HG03175 (cell line): ENCODE data around the gene COL9A3.

ENCODE experiments used
- ATAC-seq: cut with Tn5 transposase; IDR thresholded peaks from one replicate; pipeline ENCODE4 v1.9.1; 2021; ENCODE audit warnings: mild to moderate bottlenecking, moderate library complexity; ENCODE audit not compliant: unreplicated experiment

COL9A3 gene

GRCh38 chr20:62822239-62822787, 5.5 kb downstream of the COL9A3 start:
- ATAC-seq = no peak

DNA sequence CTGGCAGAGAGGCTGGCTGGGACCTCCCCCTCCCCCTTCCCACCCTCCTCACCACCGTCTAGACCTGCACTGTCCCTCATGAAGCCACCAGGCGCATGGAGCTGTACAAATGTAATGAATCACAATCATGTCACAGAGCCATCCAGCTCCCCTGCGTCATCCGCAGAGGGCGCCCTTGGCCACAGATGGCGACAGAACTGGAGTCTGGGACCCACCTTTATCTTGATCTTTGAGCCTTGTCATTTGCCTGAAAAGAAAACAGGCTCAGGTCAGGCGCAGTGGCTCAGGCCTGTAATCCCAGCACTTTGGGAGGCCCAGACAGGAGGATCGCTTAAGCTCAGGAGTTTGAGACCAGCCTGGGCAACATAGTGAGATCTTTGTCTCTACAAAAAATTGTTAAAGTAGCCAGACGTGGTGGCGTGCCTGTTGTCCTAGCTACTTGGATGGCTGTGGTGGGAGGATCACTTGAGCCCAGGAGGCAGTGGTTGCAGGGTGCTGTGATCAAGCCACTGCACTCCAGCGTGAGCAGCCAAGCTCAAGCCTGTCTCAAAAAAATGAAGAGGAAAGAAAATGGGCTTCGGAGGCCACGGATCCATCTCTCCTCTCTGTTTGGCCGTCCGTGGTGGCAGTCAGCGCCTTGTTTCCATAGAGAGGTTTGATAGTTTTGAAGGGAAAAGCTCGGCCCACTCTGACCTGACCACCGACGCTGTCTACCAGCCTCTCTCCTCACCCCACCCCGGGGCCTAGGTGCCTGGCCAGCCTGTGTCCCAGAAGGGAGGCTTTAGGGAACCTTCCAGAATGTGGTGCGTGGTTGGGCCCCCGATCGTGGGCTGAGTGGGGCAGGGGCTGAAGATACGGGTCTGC, 6.2 kb downstream of the COL9A3 start:
- peak; percentile 58 for ATAC-seq

DNA sequence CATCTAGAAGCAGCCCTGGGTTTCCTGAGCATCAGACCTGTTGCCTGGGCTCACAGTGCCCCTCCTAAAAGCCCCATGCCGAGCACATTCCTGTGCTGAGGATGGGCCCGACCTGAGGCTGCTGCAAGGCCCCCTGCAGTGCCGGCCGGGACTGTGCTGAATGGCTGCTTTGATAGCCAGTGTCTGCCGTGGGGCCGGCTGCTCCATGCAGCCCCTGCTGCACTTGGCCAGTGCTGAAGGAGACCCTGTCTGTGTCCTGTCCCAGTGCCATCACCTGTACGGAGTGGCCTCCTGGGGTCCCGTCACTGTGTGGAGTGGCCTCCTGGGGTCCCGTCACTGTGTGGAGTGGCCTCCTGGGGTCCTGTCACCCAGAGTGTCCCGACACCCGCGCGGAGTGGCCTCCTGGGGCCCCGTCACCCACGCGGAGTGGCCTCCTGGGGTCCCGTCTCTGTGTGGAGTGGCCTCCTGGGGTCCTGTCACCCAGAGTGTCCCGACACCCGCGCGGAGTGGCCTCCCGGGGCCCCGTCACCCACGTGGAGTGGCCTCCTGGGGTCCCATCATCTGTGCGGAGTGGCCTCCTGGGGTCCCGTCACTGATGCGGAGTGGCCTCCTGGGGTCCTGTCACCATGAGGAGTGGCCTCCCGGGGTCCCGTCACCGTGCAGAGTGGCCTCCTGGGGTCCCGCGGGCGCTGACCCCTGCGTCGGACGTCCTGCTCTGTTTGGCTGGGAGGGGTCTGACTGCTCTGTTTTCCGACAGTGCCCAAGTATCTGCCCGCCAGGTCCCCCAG, 7.0 kb downstream of the COL9A3 start:
- ATAC-seq = no peak

DNA sequence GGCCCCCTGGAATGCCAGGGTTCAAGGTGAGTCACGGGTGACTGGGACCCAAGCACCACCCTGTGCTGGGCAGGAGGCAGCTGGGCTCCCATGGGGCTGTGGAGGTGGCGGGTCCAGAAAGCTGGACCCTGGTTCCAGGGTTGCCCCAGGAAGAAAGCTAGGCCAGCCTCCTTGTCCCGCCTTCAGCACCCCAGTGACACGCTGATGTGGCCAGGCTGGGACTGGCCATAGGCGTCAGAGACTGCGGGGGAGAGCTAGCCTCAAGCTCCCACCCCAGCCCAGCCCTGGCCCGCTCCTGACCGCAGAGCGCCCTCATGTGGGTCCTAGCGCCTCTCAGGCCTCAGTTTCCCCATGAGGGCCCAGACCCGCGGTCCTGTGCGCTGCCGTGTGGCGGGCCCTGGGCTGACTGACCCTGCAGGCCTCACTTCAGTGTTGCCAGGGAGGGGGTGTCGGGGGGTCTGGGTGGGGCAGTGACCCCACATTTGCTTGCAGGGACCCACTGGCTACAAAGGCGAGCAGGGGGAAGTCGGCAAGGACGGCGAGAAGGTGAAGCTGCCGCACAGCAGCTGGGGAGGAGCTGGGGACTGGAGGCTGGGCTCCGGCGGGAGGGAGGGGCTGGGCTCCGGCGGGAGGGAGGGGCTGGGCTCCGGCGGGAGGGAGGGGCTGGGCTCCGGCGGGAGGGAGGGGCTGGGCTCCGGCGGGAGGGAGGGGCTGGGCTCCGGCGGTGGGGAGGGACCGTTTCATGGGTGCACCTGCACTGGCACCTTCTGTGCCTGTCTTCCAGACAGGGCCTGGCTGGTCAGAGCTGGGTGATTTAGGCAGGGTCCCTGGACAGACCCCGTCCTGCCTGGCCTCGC, 7.9 kb downstream of the COL9A3 start:
- ATAC-seq = no peak

DNA sequence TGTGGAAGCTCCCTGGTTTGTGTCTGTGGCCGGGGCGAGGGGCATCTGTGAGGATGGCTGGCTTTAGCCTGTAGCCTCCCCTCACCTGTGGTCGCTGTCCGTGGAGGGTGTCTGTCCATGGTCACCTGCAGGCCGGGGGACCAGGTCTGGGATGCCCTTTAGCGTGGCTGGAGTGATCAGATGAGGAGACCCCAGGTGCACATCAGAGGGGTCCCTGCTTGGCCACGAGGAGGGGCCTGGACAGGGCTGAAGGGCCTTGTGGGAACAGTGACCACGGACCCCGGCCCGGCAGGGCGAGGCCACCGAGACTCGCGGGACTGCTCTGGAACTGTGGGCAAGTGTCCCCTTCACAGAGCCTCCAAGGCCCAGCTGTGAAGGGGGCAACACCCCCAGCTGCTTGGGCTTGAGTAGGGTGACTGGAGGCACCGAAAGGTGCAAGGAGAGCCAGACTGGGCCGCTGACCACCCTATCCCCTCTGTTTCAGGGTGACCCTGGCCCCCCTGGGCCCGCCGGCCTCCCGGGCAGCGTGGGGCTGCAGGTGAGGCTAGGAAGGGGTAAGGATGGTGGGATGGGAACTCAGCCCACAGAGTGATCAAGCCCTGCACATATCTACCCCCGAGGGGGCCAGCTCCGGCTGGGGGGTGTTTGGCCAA, 8.6 kb downstream of the COL9A3 start:
- no peak for ATAC-seq

- ATAC-seq = no peak
Measured at GRCh38 chr20:62825986-62826645, 9.3 kb downstream of the COL9A3 start.

DNA sequence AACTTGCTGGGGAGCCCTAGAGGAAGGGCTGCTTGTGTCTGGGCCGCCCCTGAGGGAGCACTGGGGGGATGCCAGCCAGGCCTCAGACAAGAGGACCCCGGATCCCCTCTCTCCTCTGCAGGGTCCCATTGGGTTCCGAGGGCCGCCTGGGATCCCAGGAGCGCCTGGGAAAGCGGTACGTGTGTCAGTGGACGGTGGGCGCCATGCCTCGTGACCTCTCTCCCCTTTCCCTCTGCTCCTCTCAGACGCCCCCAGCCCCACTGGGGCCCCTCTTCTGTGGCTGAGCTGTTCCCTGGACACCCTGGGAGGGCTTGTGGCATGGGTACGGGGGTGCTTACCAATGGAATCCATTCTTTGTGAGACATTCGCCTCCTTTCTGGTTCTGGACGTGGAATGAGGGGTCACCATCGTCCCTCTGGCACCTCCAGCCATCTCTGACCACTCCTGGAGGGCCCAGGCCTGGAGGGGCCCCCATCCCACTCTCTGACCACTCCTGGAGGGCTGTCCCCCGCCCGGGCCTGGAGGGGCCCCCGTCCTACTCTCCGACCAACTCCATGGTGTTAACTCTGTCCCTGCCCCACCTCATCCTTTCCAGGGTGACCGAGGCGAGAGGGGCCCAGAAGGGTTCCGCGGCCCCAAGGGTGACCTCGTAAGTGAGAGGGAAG, 9.9 kb downstream of the COL9A3 start:
- ATAC-seq = no peak

- no peak for ATAC-seq
Measured at GRCh38 chr20:62827311-62828038, 10.6 kb downstream of the COL9A3 start.

DNA sequence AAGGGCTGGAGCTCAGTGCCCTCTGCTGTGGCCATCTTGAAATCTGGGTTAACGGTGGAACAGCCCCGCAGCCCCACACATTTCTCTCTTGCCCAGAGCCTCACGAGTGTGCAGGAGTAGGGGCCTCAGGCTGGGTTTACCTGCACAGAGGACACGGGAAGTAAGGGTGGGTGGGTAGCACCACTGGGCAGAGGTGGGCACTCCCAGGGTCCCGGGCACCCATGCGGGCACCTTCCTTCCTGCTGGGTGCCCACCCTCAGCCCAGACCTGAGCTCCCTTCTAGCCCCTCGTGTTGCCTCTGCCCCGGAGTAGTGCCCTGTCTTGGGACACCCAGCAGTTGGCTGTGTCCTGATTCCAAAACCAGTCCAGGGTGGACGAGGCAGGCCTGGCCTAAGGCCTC, 11.2 kb downstream of the COL9A3 start:
- no peak for ATAC-seq

DNA sequence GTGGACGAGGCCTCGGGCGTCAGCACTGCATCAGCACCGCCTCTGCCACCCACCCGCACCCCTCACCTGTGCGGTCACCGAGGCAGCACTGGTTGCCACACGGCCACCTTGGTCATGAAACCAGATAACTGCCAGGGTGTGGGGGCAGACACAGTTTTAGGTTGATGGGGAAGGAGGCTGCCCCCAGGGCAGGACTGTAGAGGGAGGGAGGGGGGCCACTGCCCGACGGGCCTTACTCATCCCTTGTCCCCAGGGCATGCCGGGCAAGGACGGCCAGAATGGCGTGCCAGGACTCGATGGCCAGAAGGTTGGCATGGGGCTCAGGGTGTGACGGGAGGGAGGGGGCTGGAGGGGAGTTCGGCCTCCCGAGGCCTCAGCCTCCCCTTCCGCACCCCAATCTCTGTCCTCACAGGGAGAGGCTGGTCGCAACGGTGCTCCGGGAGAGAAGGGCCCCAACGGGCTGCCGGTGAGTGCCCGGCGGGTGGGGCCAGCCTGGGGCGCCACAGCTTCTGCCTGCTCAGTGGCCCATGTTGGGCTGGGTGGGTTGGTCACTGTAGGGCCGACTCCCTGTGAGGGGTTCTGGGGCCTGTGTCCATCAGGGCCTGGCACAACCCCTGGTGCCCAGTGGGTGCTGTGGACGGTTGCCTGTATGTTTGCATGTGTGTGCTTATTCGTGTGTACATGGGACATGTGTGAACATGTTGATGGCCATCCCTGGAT, 11.8 kb downstream of the COL9A3 start:
- ATAC-seq = no peak

- ATAC-seq = no peak
Measured at GRCh38 chr20:62829231-62830230, 12.7 kb downstream of the COL9A3 start.

DNA sequence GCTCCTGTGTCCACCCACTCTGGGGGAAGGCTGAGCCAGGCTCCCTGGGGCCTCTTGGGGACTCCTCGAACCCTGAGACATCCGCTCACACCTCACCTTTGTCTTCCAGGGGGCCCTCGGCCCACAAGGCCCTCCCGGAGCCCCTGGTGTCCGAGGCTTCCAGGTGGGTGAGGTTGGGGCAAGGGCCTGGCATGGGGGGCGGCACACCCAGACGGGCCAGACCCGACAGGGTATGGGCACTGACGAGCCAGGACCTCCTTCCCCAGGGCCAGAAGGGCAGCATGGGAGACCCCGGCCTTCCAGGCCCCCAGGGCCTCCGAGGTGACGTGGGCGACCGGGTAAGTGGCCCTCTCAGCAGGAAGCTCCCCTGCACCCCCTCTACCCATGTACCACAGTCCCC, 13.4 kb downstream of the COL9A3 start:
- ATAC-seq = no peak

GRCh38 chr20:62830821-62831220, 14.0 kb downstream of the COL9A3 start:
- no peak for ATAC-seq

DNA sequence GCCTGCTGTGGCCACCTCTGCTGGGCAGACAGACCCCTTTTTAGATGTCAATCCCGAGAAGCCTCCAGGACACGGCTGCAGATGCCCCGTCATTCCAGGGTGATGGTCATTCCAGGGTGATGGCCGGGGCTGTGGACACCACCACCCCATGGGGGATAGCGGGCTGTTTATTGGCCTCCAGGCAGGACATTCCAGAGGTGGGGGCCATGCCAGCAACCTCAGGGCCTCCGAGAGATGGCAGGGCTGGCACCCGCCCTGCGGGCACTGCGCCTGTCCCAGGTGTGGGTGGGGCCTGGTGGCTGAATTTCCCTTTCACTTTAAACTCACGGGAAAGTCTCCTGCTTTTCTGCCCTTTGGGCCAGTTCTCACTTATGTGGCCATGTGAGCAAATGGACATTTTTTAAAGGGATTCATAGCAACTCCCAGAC, 14.5 kb downstream of the COL9A3 start:
- no peak for ATAC-seq

GRCh38 chr20:62831854-62832211, 15.0 kb downstream of the COL9A3 start:
- no peak for ATAC-seq

DNA sequence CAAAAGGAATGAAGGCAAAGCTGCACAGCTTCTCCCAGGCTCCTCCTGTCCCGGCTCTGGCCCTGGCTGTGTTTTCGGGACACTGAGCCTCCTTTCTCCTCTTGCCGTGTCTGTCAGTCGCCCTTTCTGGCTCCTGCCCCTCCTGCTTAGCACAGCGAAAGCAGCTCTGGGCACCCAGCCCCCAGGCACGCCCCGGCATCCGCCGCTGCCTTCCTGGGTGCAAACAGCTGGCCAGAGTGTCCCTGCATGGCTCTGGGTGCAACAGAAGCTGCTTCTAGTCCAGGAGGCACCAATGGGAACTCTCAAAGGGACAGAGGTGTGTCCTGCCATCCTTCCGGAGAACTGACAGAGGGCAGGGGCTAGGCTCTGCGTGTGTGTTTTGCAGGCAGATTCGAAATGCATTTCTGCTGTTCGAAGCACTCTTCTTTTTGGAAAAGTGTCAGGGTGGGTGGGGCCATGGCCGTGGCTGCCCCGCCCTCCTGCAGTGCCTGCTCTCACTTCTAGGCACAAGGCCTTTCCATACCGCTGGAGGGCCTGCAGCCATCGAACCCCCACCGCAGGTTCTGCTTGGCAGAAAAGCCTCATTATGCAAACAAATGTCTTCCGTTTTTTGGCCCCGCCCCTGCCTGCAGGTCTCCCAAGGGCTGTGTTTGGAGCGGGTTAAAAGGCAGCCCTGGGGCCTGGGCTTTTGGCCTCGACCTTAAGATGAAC, 15.5 kb downstream of the COL9A3 start:
- ATAC-seq = peak; percentile 64
